Gastroesophageal sphincter (tissue), 3 donors: Measurements from ENCODE around the gene WBP2.

Experiments
- POLR2A ChIP-seq, 2 donors: fragments of 450-650 bp; IDR thresholded peaks; one replicate each; pipeline ENCODE4 v1.6.1; 2017; ENCODE audit warnings: antibody characterized with exemption in 2 of 2, mild to moderate bottlenecking in 2 of 2, moderate library complexity in 1 of 2
- POLR2AphosphoS5 ChIP-seq: sonication (generic); formaldehyde crosslinking; IDR thresholded peaks from one replicate; pipeline ENCODE4 v1.6.1; 2017; ENCODE audit warnings: antibody characterized with exemption
- TF ChIP-seq, protein P1 (sequence below), 4 experiments: fragments of 200-600 bp in 2 of 4; fragments of 450-650 bp in 2 of 4; sonication (generic) in 1 of 4; IDR thresholded peaks; one replicate each; pipeline ENCODE4 v1.5.1; 2017 to 2019; ENCODE audit warnings: antibody characterized with exemption in 4 of 4, mild to moderate bottlenecking in 2 of 4, moderate library complexity in 2 of 4

DNA sequence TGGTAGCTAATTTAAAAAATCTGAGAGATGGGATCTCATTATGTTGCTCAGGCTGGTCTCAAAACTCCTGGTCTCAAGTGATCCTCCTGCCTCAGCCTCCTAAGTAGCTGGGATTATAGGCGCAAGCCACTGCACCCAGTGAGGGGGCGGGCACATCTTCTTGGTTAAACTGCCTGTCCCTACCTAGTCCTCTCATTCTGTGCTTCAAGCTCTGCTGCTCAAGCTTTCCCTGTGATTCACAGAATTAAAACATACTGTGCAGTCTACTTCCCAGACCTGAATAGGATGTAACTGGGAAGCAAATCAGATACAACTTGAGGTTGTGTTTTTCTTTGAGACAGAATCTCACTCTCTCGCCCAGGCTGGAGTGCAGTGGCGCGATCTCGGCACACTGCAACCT is 47.3 kb upstream of the WBP2 start:
- TF ChIP-seq POLR2A (IDR thresholded peaks at IDR 0.05) (no peak), POLR2AphosphoS5 (no peak)
- TF ChIP-seq, protein P1, sequence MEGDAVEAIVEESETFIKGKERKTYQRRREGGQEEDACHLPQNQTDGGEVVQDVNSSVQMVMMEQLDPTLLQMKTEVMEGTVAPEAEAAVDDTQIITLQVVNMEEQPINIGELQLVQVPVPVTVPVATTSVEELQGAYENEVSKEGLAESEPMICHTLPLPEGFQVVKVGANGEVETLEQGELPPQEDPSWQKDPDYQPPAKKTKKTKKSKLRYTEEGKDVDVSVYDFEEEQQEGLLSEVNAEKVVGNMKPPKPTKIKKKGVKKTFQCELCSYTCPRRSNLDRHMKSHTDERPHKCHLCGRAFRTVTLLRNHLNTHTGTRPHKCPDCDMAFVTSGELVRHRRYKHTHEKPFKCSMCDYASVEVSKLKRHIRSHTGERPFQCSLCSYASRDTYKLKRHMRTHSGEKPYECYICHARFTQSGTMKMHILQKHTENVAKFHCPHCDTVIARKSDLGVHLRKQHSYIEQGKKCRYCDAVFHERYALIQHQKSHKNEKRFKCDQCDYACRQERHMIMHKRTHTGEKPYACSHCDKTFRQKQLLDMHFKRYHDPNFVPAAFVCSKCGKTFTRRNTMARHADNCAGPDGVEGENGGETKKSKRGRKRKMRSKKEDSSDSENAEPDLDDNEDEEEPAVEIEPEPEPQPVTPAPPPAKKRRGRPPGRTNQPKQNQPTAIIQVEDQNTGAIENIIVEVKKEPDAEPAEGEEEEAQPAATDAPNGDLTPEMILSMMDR (IDR thresholded peaks at IDR 0.05), result no peak
